ENCODE results near the gene SLC66A2.
"Not testable (repeated sequence)": the region's sequence is repeated elsewhere in the genome, so short reads cannot be mapped to it uniquely, and the experiment has no call there.

SLC66A2 gene

GRCh38 chr18:79868811-79869541 lies 82.5 kb downstream of the SLC66A2 start:
- TF ChIP-seq, protein P1, sequence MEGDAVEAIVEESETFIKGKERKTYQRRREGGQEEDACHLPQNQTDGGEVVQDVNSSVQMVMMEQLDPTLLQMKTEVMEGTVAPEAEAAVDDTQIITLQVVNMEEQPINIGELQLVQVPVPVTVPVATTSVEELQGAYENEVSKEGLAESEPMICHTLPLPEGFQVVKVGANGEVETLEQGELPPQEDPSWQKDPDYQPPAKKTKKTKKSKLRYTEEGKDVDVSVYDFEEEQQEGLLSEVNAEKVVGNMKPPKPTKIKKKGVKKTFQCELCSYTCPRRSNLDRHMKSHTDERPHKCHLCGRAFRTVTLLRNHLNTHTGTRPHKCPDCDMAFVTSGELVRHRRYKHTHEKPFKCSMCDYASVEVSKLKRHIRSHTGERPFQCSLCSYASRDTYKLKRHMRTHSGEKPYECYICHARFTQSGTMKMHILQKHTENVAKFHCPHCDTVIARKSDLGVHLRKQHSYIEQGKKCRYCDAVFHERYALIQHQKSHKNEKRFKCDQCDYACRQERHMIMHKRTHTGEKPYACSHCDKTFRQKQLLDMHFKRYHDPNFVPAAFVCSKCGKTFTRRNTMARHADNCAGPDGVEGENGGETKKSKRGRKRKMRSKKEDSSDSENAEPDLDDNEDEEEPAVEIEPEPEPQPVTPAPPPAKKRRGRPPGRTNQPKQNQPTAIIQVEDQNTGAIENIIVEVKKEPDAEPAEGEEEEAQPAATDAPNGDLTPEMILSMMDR (IDR thresholded peaks at IDR 0.05; ENCODE audit: insufficient read depth, low read length, missing control alignments) = no peak
- ChIA-PET POLR2A (no interaction called here), CTCF (no interaction called here)
- no peak for DNase-seq (ENCODE audit: low read depth, low spot score)
- H3K4me3 ChIP-seq (ENCODE audit: low read depth, low read length) = no peak overlapping the region

GRCh38 chr18:79868168-79868784 lies 83.2 kb downstream of the SLC66A2 start:
- ChIA-PET CTCF (no interaction called here), POLR2A (no interaction called here)
- DNase-seq (ENCODE audit: low read depth, low spot score) = no peak
- TF ChIP-seq, protein P1 (IDR thresholded peaks at IDR 0.05; ENCODE audit: insufficient read depth, low read length, missing control alignments) = no peak
- no peak overlapping the region for H3K4me3 ChIP-seq (ENCODE audit: low read depth, low read length)

- ChIA-PET CTCF (no interaction called here), POLR2A (no interaction called here)
- TF ChIP-seq, protein P1 (IDR thresholded peaks at IDR 0.05; ENCODE audit: insufficient read depth, low read length, missing control alignments) = no peak
- no peak overlapping the region for H3K4me3 ChIP-seq (ENCODE audit: low read depth, low read length)
- DNase-seq (ENCODE audit: low read depth, low spot score) = no peak
Observed at GRCh38 chr18:79867666-79868065, 83.8 kb downstream of the SLC66A2 start.

DNA sequence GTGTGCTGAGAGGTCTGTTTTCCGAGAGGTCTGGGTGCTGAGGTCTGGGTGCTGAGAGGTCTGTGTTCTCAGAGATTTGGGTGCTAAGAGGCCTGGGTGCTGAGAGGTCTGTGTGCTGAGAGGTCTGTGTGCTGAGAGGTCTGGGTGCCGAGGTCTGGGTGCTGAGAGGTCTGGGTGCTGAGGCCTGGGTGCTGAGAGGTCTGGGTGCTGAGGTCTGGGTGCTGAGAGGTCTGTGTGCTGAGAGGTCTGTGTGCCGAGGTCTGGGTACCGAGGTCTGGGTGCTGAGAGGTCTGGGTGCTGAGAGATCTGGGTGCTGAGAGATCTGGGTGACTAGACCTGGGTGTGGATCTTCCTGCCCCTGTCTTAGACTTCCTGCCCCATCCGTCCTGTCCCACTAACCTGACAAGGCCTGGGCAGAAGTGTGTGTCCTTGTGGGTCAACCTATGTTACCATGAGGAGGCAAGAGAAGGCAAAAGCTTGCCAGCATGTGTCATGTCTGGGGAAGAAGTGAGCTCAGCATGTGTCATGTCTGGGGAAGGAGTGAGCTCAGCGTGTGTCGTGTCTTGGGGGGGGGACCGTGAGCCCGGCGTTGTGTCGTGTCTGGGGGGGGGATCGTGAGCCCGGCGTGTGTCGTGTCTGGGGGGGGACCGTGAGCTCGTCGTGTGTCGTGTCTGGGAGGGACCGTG lies 84.4 kb downstream of the SLC66A2 start:
- CTCF ChIA-PET = no interaction called here
- DNase-seq (ENCODE audit: low read depth, low spot score) = no peak
- POLR2A ChIA-PET = no interaction called here

DNA sequence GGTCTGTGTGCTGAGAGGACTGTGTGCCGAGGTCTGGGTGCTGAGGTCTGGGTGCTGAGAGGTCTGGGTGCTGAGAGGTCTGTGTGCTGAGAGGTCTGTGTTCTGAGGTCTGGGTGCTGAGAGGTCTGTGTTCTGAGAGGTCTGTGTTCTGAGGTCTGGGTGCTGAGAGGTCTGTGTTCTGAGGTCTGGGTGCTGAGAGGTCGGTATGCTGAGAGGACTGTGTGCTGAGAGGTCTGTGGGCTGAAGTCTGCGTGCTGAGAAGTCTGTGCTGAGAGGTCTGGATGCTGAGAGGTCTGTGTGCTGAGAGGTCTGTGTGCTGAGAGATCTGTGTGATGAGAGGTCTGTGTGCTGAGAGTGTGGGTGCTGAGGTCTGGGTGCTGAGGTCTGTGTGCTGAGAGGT lies 85.5 kb downstream of the SLC66A2 start:
- DNase-seq (ENCODE audit: low read depth, low spot score); H3K4me3 ChIP-seq (ENCODE audit: low read depth, low read length); CTCF ChIA-PET; POLR2A ChIA-PET: not testable (repeated sequence)

More for the DNA sequence above, 84.4 kb downstream of the SLC66A2 start:
- H3K4me3 ChIP-seq (ENCODE audit: low read depth, low read length) = no peak overlapping the region
- TF ChIP-seq, protein P1 (IDR thresholded peaks at IDR 0.05; ENCODE audit: insufficient read depth, low read length, missing control alignments) = no peak

DNA sequence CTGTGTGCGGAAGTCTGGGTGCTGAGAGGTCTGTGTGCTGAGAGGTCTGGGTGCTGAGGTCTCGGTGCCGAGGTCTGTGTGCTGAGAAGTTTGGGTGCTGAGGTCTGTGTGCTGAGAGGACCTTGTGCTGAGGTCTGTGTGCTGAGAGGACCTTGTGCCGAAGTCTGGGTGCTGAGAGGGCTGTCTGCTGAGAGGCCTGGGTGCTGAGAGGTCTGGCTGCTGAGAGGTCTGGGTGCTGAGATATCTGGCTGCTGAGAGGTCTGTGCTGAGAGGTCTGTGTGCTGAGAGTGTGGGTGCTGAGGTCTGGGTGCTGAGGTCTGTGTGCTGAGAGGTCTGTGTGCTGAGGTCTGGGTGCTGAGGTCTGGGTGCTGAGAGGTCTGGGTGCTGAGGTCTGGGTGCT lies 86.5 kb downstream of the SLC66A2 start:
- DNase-seq (ENCODE audit: low read depth, low spot score); H3K4me3 ChIP-seq (ENCODE audit: low read depth, low read length); POLR2A ChIA-PET; CTCF ChIA-PET: not testable (repeated sequence)

DNA sequence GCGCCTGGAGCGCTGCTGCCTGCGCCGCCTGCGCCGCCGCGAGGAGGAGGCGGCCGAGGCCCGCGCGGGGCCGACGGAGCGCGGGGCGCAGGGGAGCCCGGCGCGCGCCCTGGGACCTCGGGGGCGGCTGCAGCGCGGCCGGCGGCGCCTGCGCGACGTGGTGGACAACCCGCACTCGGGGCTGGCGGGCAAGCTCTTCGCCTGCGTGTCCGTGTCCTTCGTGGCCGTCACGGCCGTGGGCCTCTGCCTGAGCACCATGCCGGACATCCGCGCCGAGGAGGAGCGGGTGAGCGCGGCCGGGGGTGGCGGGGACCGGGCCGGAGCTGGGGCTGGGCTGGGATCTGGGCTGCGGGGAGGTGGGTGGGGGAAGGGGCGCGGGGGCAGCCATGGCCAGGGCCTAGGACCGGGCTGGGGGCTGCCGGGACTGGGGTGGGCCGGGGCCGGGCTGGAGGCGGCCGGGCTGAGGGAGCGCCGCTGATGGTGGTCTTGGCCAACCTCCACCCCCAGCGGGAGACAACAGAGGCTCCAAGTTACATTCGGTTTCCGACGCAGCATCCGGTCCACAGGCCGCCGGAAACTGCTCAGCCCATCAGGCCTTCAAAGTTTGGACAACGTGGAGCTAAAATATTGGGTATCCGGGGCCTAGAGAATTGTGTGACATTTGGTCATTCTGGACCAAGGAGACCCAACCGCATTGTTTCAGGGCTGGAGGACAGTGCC lies 87.3 kb downstream of the SLC66A2 start:
- ChIA-PET POLR2A (no interaction called here), CTCF (no interaction called here)
- DNase-seq (ENCODE audit: low read depth, low spot score) = no peak
- no peak overlapping the region for H3K4me3 ChIP-seq (ENCODE audit: low read depth, low read length)
- TF ChIP-seq, protein P1 (IDR thresholded peaks at IDR 0.05; ENCODE audit: insufficient read depth, low read length, missing control alignments) = no peak
